Activated T-helper 1 cell treated with anti-CD3 and anti-CD28 coated beads, Interleukin-12 subunit alpha, Interleukin-12 subunit beta, Interleukin-2, Interleukin-4 antibody, amounts not matched to agents 30 ng/mL and 10 ng/mL and 1 ng/mL, durations not matched to agents 14 hours and 24 hours and 36 hours (primary cell): ENCODE measurements around the gene LPAR1. TPM values are rescaled to one million over a fixed set of nuclear protein-coding genes. Genes with fewer than 3 reads are reported as not detected.

Source experiments
- DNase-seq: peaks from one replicate; pipeline ENCODE4 v3.0.0; 2021; ENCODE audit warnings: low spot score
- H3K27ac Mint-ChIP-seq: one replicate; pipeline ENCODE4 v1.8.0; 2021; ENCODE audit warnings: mild to moderate bottlenecking, mixed read lengths
- H3K27me3 Mint-ChIP-seq: one replicate; pipeline ENCODE4 v1.8.0; 2022; ENCODE audit warnings: mild to moderate bottlenecking, moderate library complexity, mixed read lengths; ENCODE audit not compliant: insufficient read depth
- H3K36me3 Mint-ChIP-seq: one replicate; pipeline ENCODE4 v1.8.0; 2021; ENCODE audit warnings: low read depth, mixed read lengths
- H3K4me1 Mint-ChIP-seq: one replicate; pipeline ENCODE4 v1.8.0; 2021; ENCODE audit warnings: low read depth, mixed read lengths
- H3K4me3 Mint-ChIP-seq: one replicate; pipeline ENCODE4 v1.8.0; 2021; ENCODE audit warnings: mild to moderate bottlenecking, moderate library complexity, mixed read lengths
- H3K9me3 Mint-ChIP-seq: one replicate; pipeline ENCODE4 v1.8.0; 2021; ENCODE audit warnings: mixed read lengths
- intact Hi-C: fragments of 100-400 bp; cut with micrococcal nuclease; formaldehyde crosslinking; loops from one replicate; pipeline ENCODE4 v1.15.1; 2024
- total RNA-seq: library from RNA; stranded (reverse); gene quantifications from 2 replicates; pipeline ENCODE4 v1.2.3, GENCODE V29; 2022

Gene LPAR1
- total RNA-seq, 1 donor from 2014 or later = not detected

GRCh38 chr9:110916403-110916802 is 121.9 kb downstream of the LPAR1 start:
- no peaks in the 10 kb centered on the region for H3K36me3 Mint-ChIP-seq
- no peak overlapping the region for H3K27ac Mint-ChIP-seq

GRCh38 chr9:110912419-110913291 is 125.6 kb downstream of the LPAR1 start:
- DNase-seq = no peak
- Mint-ChIP-seq H3K4me3 (no peak overlapping the region), H3K9me3 (no peaks in the 10 kb centered on the region), H3K36me3 (no peaks in the 10 kb centered on the region), H3K4me1 (no peaks in the 10 kb centered on the region), H3K27me3 (no peaks in the 10 kb centered on the region), H3K27ac (no peak overlapping the region)
- intact Hi-C loops = no loop called here

More at GRCh38 chr9:110916403-110916802, 121.9 kb downstream of the LPAR1 start:
- intact Hi-C loops = no loop called here
- H3K4me1 Mint-ChIP-seq = no peaks in the 10 kb centered on the region
- no peak for DNase-seq
- no peaks in the 10 kb centered on the region for H3K27me3 Mint-ChIP-seq
- H3K4me3 Mint-ChIP-seq = no peak overlapping the region
- no peaks in the 10 kb centered on the region for H3K9me3 Mint-ChIP-seq

GRCh38 chr9:110911659-110912418 is 126.4 kb downstream of the LPAR1 start:
- Mint-ChIP-seq H3K9me3 (no peaks in the 10 kb centered on the region), H3K27me3 (no peaks in the 10 kb centered on the region), H3K4me3 (no peak overlapping the region), H3K4me1 (no peaks in the 10 kb centered on the region), H3K27ac (no peak overlapping the region), H3K36me3 (no peaks in the 10 kb centered on the region)
- DNase-seq = no peak
- intact Hi-C loops = no loop called here

GRCh38 chr9:110908894-110909293 is 129.4 kb downstream of the LPAR1 start:
- H3K4me3 Mint-ChIP-seq = no peak overlapping the region
- no peaks in the 10 kb centered on the region for H3K4me1 Mint-ChIP-seq
- DNase-seq = no peak
- H3K9me3 Mint-ChIP-seq = peaks cover 4% of the 10 kb centered on the region
- H3K27ac Mint-ChIP-seq = no peak overlapping the region
- no peaks in the 10 kb centered on the region for H3K27me3 Mint-ChIP-seq
- no peaks in the 10 kb centered on the region for H3K36me3 Mint-ChIP-seq
- intact Hi-C loops = no loop called here

- no peaks in the 10 kb centered on the region for H3K27me3 Mint-ChIP-seq
- peaks cover 30% of the 10 kb centered on the region for H3K9me3 Mint-ChIP-seq
- intact Hi-C loops = no loop called here
- no peak for DNase-seq
- H3K4me1 Mint-ChIP-seq = no peaks in the 10 kb centered on the region
- H3K36me3 Mint-ChIP-seq = no peaks in the 10 kb centered on the region
- no peak overlapping the region for H3K4me3 Mint-ChIP-seq
- H3K27ac Mint-ChIP-seq = no peak overlapping the region
These were observed 137.4 kb downstream of the LPAR1 start for GRCh38 chr9:110900917-110901316.

- no peaks in the 10 kb centered on the region for H3K4me1 Mint-ChIP-seq
- no peaks in the 10 kb centered on the region for H3K36me3 Mint-ChIP-seq
- intact Hi-C loops = no loop called here
- H3K9me3 Mint-ChIP-seq = peaks cover 30% of the 10 kb centered on the region
- H3K27me3 Mint-ChIP-seq = no peaks in the 10 kb centered on the region
- H3K4me3 Mint-ChIP-seq = no peak overlapping the region
- DNase-seq = no peak
- H3K27ac Mint-ChIP-seq = no peak overlapping the region
These were observed 137.8 kb downstream of the LPAR1 start for GRCh38 chr9:110900456-110900855.

- peaks cover 26% of the 10 kb centered on the region for H3K9me3 Mint-ChIP-seq
- H3K27me3 Mint-ChIP-seq = no peaks in the 10 kb centered on the region
- no peak overlapping the region for H3K4me3 Mint-ChIP-seq
- H3K27ac Mint-ChIP-seq = no peak overlapping the region
- intact Hi-C loops = no loop called here
- H3K36me3 Mint-ChIP-seq = no peaks in the 10 kb centered on the region
- H3K4me1 Mint-ChIP-seq = no peaks in the 10 kb centered on the region
- no peak for DNase-seq
These were observed 139.4 kb downstream of the LPAR1 start for GRCh38 chr9:110898866-110899265.

- Mint-ChIP-seq H3K27me3 (no peaks in the 10 kb centered on the region), H3K4me3 (no peak overlapping the region), H3K4me1 (no peaks in the 10 kb centered on the region), H3K9me3 (peaks cover 26% of the 10 kb centered on the region), H3K36me3 (no peaks in the 10 kb centered on the region), H3K27ac (no peak overlapping the region)
- intact Hi-C loops = no loop called here
- DNase-seq = no peak
These were observed 139.9 kb downstream of the LPAR1 start for GRCh38 chr9:110898358-110898757.

- Mint-ChIP-seq H3K4me1 (no peaks in the 10 kb centered on the region), H3K36me3 (no peaks in the 10 kb centered on the region), H3K27me3 (no peaks in the 10 kb centered on the region), H3K4me3 (no peak overlapping the region), H3K27ac (no peak overlapping the region), H3K9me3 (peaks cover 22% of the 10 kb centered on the region)
- DNase-seq = no peak
- intact Hi-C loops = no loop called here
These were observed 140.3 kb downstream of the LPAR1 start for GRCh38 chr9:110897943-110898342.

- intact Hi-C loops = no loop called here
- Mint-ChIP-seq H3K9me3 (peaks cover 6% of the 10 kb centered on the region), H3K4me1 (no peaks in the 10 kb centered on the region), H3K27ac (no peak overlapping the region), H3K27me3 (no peaks in the 10 kb centered on the region), H3K36me3 (no peaks in the 10 kb centered on the region), H3K4me3 (no peak overlapping the region)
- no peak for DNase-seq
These were observed 142.9 kb downstream of the LPAR1 start for GRCh38 chr9:110895147-110895905.

GRCh38 chr9:110894731-110895130 is 143.5 kb downstream of the LPAR1 start:
- no peak for DNase-seq
- H3K9me3 Mint-ChIP-seq = peaks cover 6% of the 10 kb centered on the region
- H3K4me1 Mint-ChIP-seq = no peaks in the 10 kb centered on the region
- intact Hi-C loops = no loop called here
- H3K4me3 Mint-ChIP-seq = no peak overlapping the region
- H3K27ac Mint-ChIP-seq = no peak overlapping the region
- H3K36me3 Mint-ChIP-seq = no peaks in the 10 kb centered on the region
- H3K27me3 Mint-ChIP-seq = no peaks in the 10 kb centered on the region

- Mint-ChIP-seq H3K36me3 (no peaks in the 10 kb centered on the region), H3K9me3 (peaks cover 6% of the 10 kb centered on the region), H3K4me3 (no peak overlapping the region)
These were observed 145.6 kb downstream of the LPAR1 start for GRCh38 chr9:110892689-110893088.

GRCh38 chr9:110891760-110892159 is 146.5 kb downstream of the LPAR1 start:
- Mint-ChIP-seq H3K27me3 (no peaks in the 10 kb centered on the region), H3K4me1 (no peaks in the 10 kb centered on the region), H3K4me3 (no peak overlapping the region), H3K27ac (no peak overlapping the region), H3K9me3 (no peaks in the 10 kb centered on the region), H3K36me3 (no peaks in the 10 kb centered on the region)
- intact Hi-C loops = no loop called here
- no peak for DNase-seq

More at GRCh38 chr9:110892689-110893088, 145.6 kb downstream of the LPAR1 start:
- intact Hi-C loops = no loop called here
- H3K27me3 Mint-ChIP-seq = no peaks in the 10 kb centered on the region
- no peak overlapping the region for H3K27ac Mint-ChIP-seq
- DNase-seq = no peak
- H3K4me1 Mint-ChIP-seq = no peaks in the 10 kb centered on the region
